ENCODE data around the gene ESR1. TPM values are rescaled to one million over a fixed set of nuclear protein-coding genes. Genes with fewer than 3 reads are reported as not detected.

The ESR1 gene
- total and polyA plus RNA-seq, 9 of the 15 experiments (the other 6 are each of a cell fraction or from before 2014, with no cell fraction given): 0.03 to 0.27 (median 0.08) TPM; not detected in 1

GRCh38 chr6:152098683-152099082, 291.2 kb downstream of the ESR1 start:
- ChIA-PET CTCF (ENCODE audit: low intra/inter-chr PET ratio) (no interaction called here), POLR2A (no interaction called here)
- no TSS peak for BruUV-seq (replicated peaks)
- Histone ChIP-seq H3K9me1 (ENCODE audit: control insufficient read depth, insufficient read depth, low read length) (no peaks in the 10 kb centered on the region), H2AFZ (ENCODE audit: low read depth, low read length) (no peak overlapping the region), H3K4me2 (ENCODE audit: insufficient read depth, low read length) (no peak overlapping the region), H3K9ac (ENCODE audit: insufficient read depth in 1 of 2, low read depth in 2 of 2, low read length in 2 of 2) (no peak overlapping the region), H3K27ac (ENCODE audit: extremely low read depth, low read depth, low read length) (no peak overlapping the region), H3K4me1 (replicated peaks in 1 of 2; ENCODE audit: control insufficient read depth in 2 of 2, insufficient read depth in 2 of 2, low read length in 2 of 2) (peaks cover 0 to 2% of the 10 kb centered on the region in 2 experiments; a peak in 1 of 5 replicates), H3K27me3 (ENCODE audit: control insufficient read depth in 2 of 2, insufficient read depth in 2 of 2, low read length in 2 of 2) (0 out of 5 replicates have a peak, but pooled peaks cover 0 to 5% of the 10 kb centered on the region in 2 experiments), H3K9me3 (replicated peaks; ENCODE audit: control insufficient read depth, insufficient read depth, low read depth, low read length) (no peaks in the 10 kb centered on the region), H4K20me1 (replicated peaks; ENCODE audit: control insufficient read depth, insufficient read depth, low read length) (no peaks in the 10 kb centered on the region), H3K36me3 (ENCODE audit: control insufficient read depth, insufficient read depth, low read length) (no peaks in the 10 kb centered on the region), H3K4me3 (no peak overlapping the region), H3K79me2 (ENCODE audit: control insufficient read depth, insufficient read depth, low read length) (no peaks in the 10 kb centered on the region)
- intact Hi-C loops (cut with micrococcal nuclease): no loop called here
- DNase-seq (ENCODE audit: extremely low read depth in 1 of 4, low spot score in 3 of 4) (no peak), ATAC-seq (no peak), FAIRE-seq (no peak)
- in situ Hi-C loops (cut with MboI): no loop called here
- WGBS (ENCODE audit: insufficient coverage, low coverage, missing lambda C conversion rate): under 1% methylated on average over 14 of the region's 14 CpGs
- TF ChIP-seq CHD2 (IDR thresholded peaks at IDR 0.05; ENCODE audit: low read depth, low read length) (no peak), DMBX1 (CRISPR knock-in tag; IDR thresholded peaks at IDR 0.05; ENCODE audit: borderline replicate concordance) (no peak), THRA (IDR thresholded peaks at IDR 0.05) (no peak), THAP12 (CRISPR knock-in tag; IDR thresholded peaks at IDR 0.05) (no peak), PATZ1 (CRISPR knock-in tag; IDR thresholded peaks at IDR 0.05; ENCODE audit: borderline replicate concordance) (no peak), ZNF592 (IDR thresholded peaks at IDR 0.05) (no peak), ZNF121 (CRISPR knock-in tag; conservative IDR thresholded peaks at IDR 0.05) (no peak), COPS2 (conservative IDR thresholded peaks at IDR 0.05) (no peak), BCL6 (CRISPR knock-in tag; IDR thresholded peaks at IDR 0.05) (no peak), KLF10 (CRISPR knock-in tag; IDR thresholded peaks at IDR 0.05) (no peak), CBX2 (IDR thresholded peaks at IDR 0.05; ENCODE audit: insufficient read depth, low read length, poor library complexity, severe bottlenecking) (no peak)
